CD14-positive monocyte (primary cell): Measurements from ENCODE around the gene LACC1. TPM values are rescaled to one million over a fixed set of nuclear protein-coding genes. Genes with fewer than 3 reads are reported as not detected.

Source experiments
- DNase-seq, 3 donors: peaks; one replicate each; pipeline ENCODE4 v3.0.0-alpha.2; 2011 to 2022
- H2AFZ ChIP-seq: 2 replicates; pipeline ENCODE4 v1.6.0; 2012; ENCODE audit warnings: mild to moderate bottlenecking, low read depth, low read length, inconsistent platforms; ENCODE audit not compliant: insufficient read depth, poor library complexity, severe bottlenecking
- H3K27ac ChIP-seq, 2 donors: 1 replicate in 1 of 2; 2 replicates in 1 of 2; pipeline ENCODE4 v1.5.1; 2012 to 2013; ENCODE audit warnings: low read length in 2 of 2, control low read depth in 1 of 2, inconsistent platforms in 1 of 2, low read depth in 1 of 2, mild to moderate bottlenecking in 1 of 2
- H3K27me3 ChIP-seq, 2 donors: one replicate each; pipeline versions ENCODE4 v1.6.0 to v1.6.1; 2011 to 2013; ENCODE audit warnings: low read length in 2 of 2; ENCODE audit not compliant: control insufficient read depth in 2 of 2, insufficient read depth in 2 of 2
- H3K36me3 ChIP-seq, 2 donors: replicated peaks in 1 of 2; 1 replicate in 1 of 2; 2 replicates in 1 of 2; pipeline versions ENCODE4 v1.5.1 to v1.6.1; 2012 to 2013; ENCODE audit warnings: low read length in 2 of 2, control low read depth in 1 of 2, inconsistent platforms in 1 of 2, mild to moderate bottlenecking in 1 of 2; ENCODE audit not compliant: insufficient read depth in 2 of 2, control insufficient read depth in 1 of 2
- H3K4me1 ChIP-seq, 2 donors: 1 replicate in 1 of 2; 2 replicates in 1 of 2; pipeline versions ENCODE4 v1.5.1 to v1.6.1; 2012 to 2013; ENCODE audit warnings: low read length in 2 of 2, control low read depth in 1 of 2, inconsistent platforms in 1 of 2, mild to moderate bottlenecking in 1 of 2, moderate library complexity in 1 of 2; ENCODE audit not compliant: insufficient read depth in 2 of 2, control insufficient read depth in 1 of 2
- H3K4me2 ChIP-seq: replicated peaks from 2 replicates; pipeline ENCODE3; 2012; ENCODE audit warnings: low read length, moderate library complexity, mild to moderate bottlenecking; ENCODE audit not compliant: poor library complexity, severe bottlenecking; ENCODE audit errors: extremely low read depth
- H3K4me3 ChIP-seq, 3 experiments: fragments of 200-600 bp in 1 of 3; sonication (generic) in 1 of 3; replicated peaks in 1 of 3; 1 replicate in 2 of 3; 2 replicates in 1 of 3; pipeline ENCODE4 v1.5.1; 2011 to 2013; ENCODE audit warnings: low read length in 3 of 3, mild to moderate bottlenecking in 3 of 3, control low read depth in 2 of 3, low read depth in 2 of 3, inconsistent platforms in 1 of 3, moderate library complexity in 1 of 3
- H3K79me2 ChIP-seq: 2 replicates; pipeline ENCODE4 v1.6.0; 2012; ENCODE audit warnings: mild to moderate bottlenecking, control low read depth, inconsistent platforms, low read length, moderate library complexity; ENCODE audit not compliant: insufficient read depth
- H3K9ac ChIP-seq: 2 replicates; pipeline ENCODE4 v1.6.0; 2017; ENCODE audit warnings: low read length, mild to moderate bottlenecking; ENCODE audit not compliant: insufficient read depth, poor library complexity, severe bottlenecking
- H3K9me3 ChIP-seq, 2 donors: replicated peaks in 1 of 2; 1 replicate in 1 of 2; 2 replicates in 1 of 2; pipeline versions ENCODE4 v1.5.1 to v1.6.1; 2012 to 2013; ENCODE audit warnings: low read length in 2 of 2, control low read depth in 1 of 2; ENCODE audit not compliant: control insufficient read depth in 1 of 2, insufficient read depth in 1 of 2
- H4K20me1 ChIP-seq: 2 replicates; pipeline ENCODE4 v1.6.0; 2012; ENCODE audit warnings: mild to moderate bottlenecking, low read length, control low read depth, moderate library complexity; ENCODE audit not compliant: insufficient read depth
- H3K27ac Mint-ChIP-seq, 7 donors: one replicate each; pipeline ENCODE4 v1.8.0; 2020; ENCODE audit warnings: mild to moderate bottlenecking in 7 of 7, mixed read lengths in 7 of 7, moderate library complexity in 6 of 7, inconsistent platforms in 2 of 7
- H3K27me3 Mint-ChIP-seq, 3 donors: one replicate each; pipeline ENCODE4 v1.8.0; 2021 to 2022; ENCODE audit warnings: low read depth in 3 of 3, mild to moderate bottlenecking in 3 of 3, mixed read lengths in 3 of 3, moderate library complexity in 3 of 3, inconsistent platforms in 1 of 3
- H3K36me3 Mint-ChIP-seq, 2 donors: one replicate each; pipeline ENCODE4 v1.8.0; 2020; ENCODE audit warnings: mixed read lengths in 2 of 2, inconsistent platforms in 1 of 2, mild to moderate bottlenecking in 1 of 2
- H3K4me1 Mint-ChIP-seq: one replicate; pipeline ENCODE4 v1.8.0; 2020; ENCODE audit warnings: mild to moderate bottlenecking, mixed read lengths
- H3K4me3 Mint-ChIP-seq, 2 donors: one replicate each; pipeline ENCODE4 v1.8.0; 2020; ENCODE audit warnings: mild to moderate bottlenecking in 2 of 2, mixed read lengths in 2 of 2, moderate library complexity in 1 of 2
- H3K9me3 Mint-ChIP-seq, 7 donors: one replicate each; pipeline ENCODE4 v1.8.0; 2020 to 2022; ENCODE audit warnings: mixed read lengths in 7 of 7, mild to moderate bottlenecking in 6 of 7, moderate library complexity in 6 of 7, inconsistent platforms in 2 of 7
- CTCF ChIP-seq: fragments of 200-600 bp; IDR thresholded peaks from one replicate; pipeline ENCODE4 v1.8.0; 2022; ENCODE audit warnings: antibody characterized with exemption, mild to moderate bottlenecking
- WGBS: methylation state at CpG from one replicate; pipeline ENCODE4 v1.1.5; 2013; ENCODE audit warnings: missing lambda C conversion rate; ENCODE audit not compliant: insufficient coverage; 5-methylcytosine and 5-hydroxymethylcytosine counted together
- intact Hi-C, 2 donors: fragments of 100-400 bp; cut with micrococcal nuclease; formaldehyde crosslinking; loops; one replicate each; pipeline versions ENCODE4 v1.15.0 to v1.15.1; 2023
- polyA plus RNA-seq, 3 donors: library from polyadenylated mRNA; depleted of rRNA in 1 of 3; unstranded in 2 of 3; stranded (reverse) in 1 of 3; fragments of 300-500 nt in 2 of 3; fragments of >200 nt in 1 of 3; fragmentation: Illumina TruSeq in 2 of 3; gene quantifications; 1 replicate in 2 of 3; 2 replicates in 1 of 3; pipeline ENCODE4 v1.2.3, GENCODE V29; 2012 to 2021

LACC1 gene
- polyA plus RNA-seq, 3 donors = 2.6 to 7.7 (median 5.9) TPM

GRCh38 chr13:43884222-43884621, 4.5 kb downstream of the LACC1 start:
- Mint-ChIP-seq H3K4me3 (no peak overlapping the region), H3K27ac (no peak overlapping the region), H3K9me3 (peaks cover 0 to 2% (median 0%) of the 10 kb centered on the region in 7 donors), H3K4me1 (peaks cover 16% of the 10 kb centered on the region), H3K27me3 (peaks cover 2 to 6% (median 5%) of the 10 kb centered on the region in 3 donors), H3K36me3 (peaks cover 37 to 43% of the 10 kb centered on the region in 2 donors)
- no peak overlapping the region for H3K9ac ChIP-seq
- H3K4me3 ChIP-seq = no peak overlapping the region
- H3K4me1 ChIP-seq = peaks cover 8 to 11% of the 10 kb centered on the region in 2 donors
- H2AFZ ChIP-seq = no peak overlapping the region
- WGBS = no CpG with 5 or more reads among the region's 1 CpG
- no peak overlapping the region for H3K4me2 ChIP-seq
- H3K27ac ChIP-seq = no peak overlapping the region
- peaks cover 7 to 44% of the 10 kb centered on the region in 2 donors for H3K36me3 ChIP-seq
- H3K27me3 ChIP-seq = no peaks in the 10 kb centered on the region
- H4K20me1 ChIP-seq = no peaks in the 10 kb centered on the region
- TF ChIP-seq CTCF = no peak
- no peaks in the 10 kb centered on the region for H3K79me2 ChIP-seq
- DNase-seq = no peak
- intact Hi-C loops = loop anchor here in 1 of 2 donors (5.0 kb wide), 2 partner anchors 258 to 693 kb away; partner anchors contain the start of gene TSC22D1
- H3K9me3 ChIP-seq = no peaks in the 10 kb centered on the region

GRCh38 chr13:43894438-43894837, 14.7 kb downstream of the LACC1 start:
- no peak for DNase-seq
- peaks cover 0 to 3% (median 0%) of the 10 kb centered on the region in 3 donors for H3K27me3 Mint-ChIP-seq

More at GRCh38 chr13:43894438-43894837, 14.7 kb downstream of the LACC1 start:
- no peak overlapping the region for H3K27ac ChIP-seq
- H3K4me3 ChIP-seq = no peak overlapping the region
- Mint-ChIP-seq H3K4me3 (no peak overlapping the region), H3K4me1 (no peaks in the 10 kb centered on the region), H3K27ac (no peak overlapping the region), H3K9me3 (peaks cover 0 to 4% (median 2%) of the 10 kb centered on the region in 7 donors), H3K36me3 (peaks cover 42 to 54% of the 10 kb centered on the region in 2 donors)
- H3K36me3 ChIP-seq = peaks cover 29 to 44% of the 10 kb centered on the region in 2 donors
- TF ChIP-seq CTCF = peak; percentile 46
- H3K4me2 ChIP-seq = no peak overlapping the region
- H3K9ac ChIP-seq = no peak overlapping the region
- no peaks in the 10 kb centered on the region for H3K9me3 ChIP-seq
- no peaks in the 10 kb centered on the region for H3K4me1 ChIP-seq
- no peaks in the 10 kb centered on the region for H3K79me2 ChIP-seq
- intact Hi-C loops = no loop called here
- H4K20me1 ChIP-seq = no peaks in the 10 kb centered on the region
- H2AFZ ChIP-seq = no peak overlapping the region
- H3K27me3 ChIP-seq = no peaks in the 10 kb centered on the region
